GM11168 (cell line): ENCODE results near the gene ELOVL7.
"Not testable (repeated sequence)": the region's sequence is repeated elsewhere in the genome, so short reads cannot be mapped to it uniquely, and the experiment has no call there.

ENCODE experiments used
- in situ Hi-C: fragments of 300-500 bp; cut with MboI; formaldehyde crosslinking; loops from one replicate; pipeline ENCODE4 v1.12.0; 2022; ENCODE audit warnings: low sequenced_read_pairs; ENCODE audit not compliant: unreplicated experiment

The ELOVL7 gene

GRCh38 chr5:60724126-60724525 is 119.9 kb downstream of the ELOVL7 start:
- in situ Hi-C loops = no loop called here

GRCh38 chr5:60722416-60722815 is 121.7 kb downstream of the ELOVL7 start:
- in situ Hi-C loops = no loop called here

GRCh38 chr5:60719329-60719728 is 124.7 kb downstream of the ELOVL7 start:
- in situ Hi-C loops = no loop called here

GRCh38 chr5:60718166-60718892 is 125.7 kb downstream of the ELOVL7 start:
- in situ Hi-C loops = no loop called here

- in situ Hi-C loops = not testable (repeated sequence)
Measured at GRCh38 chr5:60715201-60715928, 128.7 kb downstream of the ELOVL7 start.

GRCh38 chr5:60712950-60713349 is 131.1 kb downstream of the ELOVL7 start:
- in situ Hi-C loops = no loop called here

- in situ Hi-C loops = not testable (repeated sequence)
Measured at GRCh38 chr5:60711892-60712291, 132.2 kb downstream of the ELOVL7 start.

- in situ Hi-C loops = no loop called here
Measured at GRCh38 chr5:60710362-60710761, 133.7 kb downstream of the ELOVL7 start.

- in situ Hi-C loops = no loop called here
Measured at GRCh38 chr5:60705144-60705543, 138.9 kb downstream of the ELOVL7 start.

- in situ Hi-C loops = no loop called here
Measured at GRCh38 chr5:60703944-60704343, 140.1 kb downstream of the ELOVL7 start.
